ENCODE measurements around the gene ZNF154.

Gene ZNF154

GRCh38 chr19:57651654-57651996, 57.4 kb downstream of the ZNF154 start:
- DNase-seq (ENCODE audit: low read depth in 2 of 2): no peak
- H3K4me3 ChIP-seq (replicated peaks in 1 of 2; ENCODE audit: low read depth in 2 of 2, low read length in 2 of 2): no peak overlapping the region
- no peak for TF ChIP-seq CTCF (IDR thresholded peaks at IDR 0.05; ENCODE audit: low read depth, low read length)

GRCh38 chr19:57648331-57649003, 60.5 kb downstream of the ZNF154 start:
- H3K4me3 ChIP-seq (replicated peaks in 1 of 2; ENCODE audit: low read depth in 2 of 2, low read length in 2 of 2): no peak overlapping the region
- DNase-seq (ENCODE audit: low read depth in 2 of 2): no peak
- TF ChIP-seq CTCF (IDR thresholded peaks at IDR 0.05; ENCODE audit: low read depth, low read length): no peak

Data from cardiac fibroblast (primary cell).